K562 (cell line): ENCODE data around the gene ELP5. TPM values are rescaled to one million over a fixed set of nuclear protein-coding genes. Genes with fewer than 3 reads are reported as not detected.

Experiments used
- ASH1L ChIP-seq: fragments of 450-650 bp; IDR thresholded peaks from 2 replicates; pipeline ENCODE4 v1.6.1; 2018; ENCODE audit warnings: borderline replicate concordance, mild to moderate bottlenecking, low read depth; ENCODE audit not compliant: partially characterized antibody
- BCL6 ChIP-seq: fragments of 250-450 bp; sonication (Bioruptor Pico); IDR thresholded peaks from 2 replicates; pipeline ENCODE4 v1.4.0; 2020
- HIVEP1 ChIP-seq: fragments of 250-450 bp; sonication (Bioruptor Pico); IDR thresholded peaks from 2 replicates; pipeline ENCODE4 v1.4.0; 2020; ENCODE audit warnings: mild to moderate bottlenecking
- SAFB2 ChIP-seq: fragments of 200-400 bp; formaldehyde crosslinking; IDR thresholded peaks from 2 replicates; pipeline ENCODE4 v1.6.1; 2018; ENCODE audit warnings: borderline replicate concordance, low read length, low read depth, moderate library complexity; ENCODE audit not compliant: severe bottlenecking
- STAT5A ChIP-seq: IDR thresholded peaks from 2 replicates; pipeline ENCODE4 v1.6.1; 2012; ENCODE audit warnings: low read length, inconsistent platforms, borderline replicate concordance
- TBP ChIP-seq: optimal IDR thresholded peaks from 2 replicates; pipeline ENCODE3; 2011; ENCODE audit warnings: low read depth, low read length, improper control_type of control experiment
- polyA plus RNA-seq, 8 experiments: library from polyadenylated mRNA; depleted of rRNA in 4 of 8; stranded (reverse) in 5 of 8; unstranded in 3 of 8; fragments of >200 nt; fragmentation: Nextera tagmentation in 2 of 8; fragmentation: Illumina TruSeq in 1 of 8; extraction: Ambion mirVana in 2 of 8; extraction: Trizol in 1 of 8; gene quantifications; 2 replicates each; pipeline versions ENCODE4 v1.2.1 to v1.2.3, GENCODE V29; 2011 to 2014; ENCODE audit warnings: inconsistent platforms in 1 of 8, missing spikeins in 1 of 8
- total RNA-seq, 7 experiments: library from RNA; depleted of rRNA in 6 of 7; stranded (reverse); fragments of >200 nt in 6 of 7; fragmentation: Illumina TruSeq in 2 of 7; extraction: Trizol in 2 of 7; gene quantifications; 2 replicates each; pipeline versions ENCODE4 v1.2.1 to v1.2.3, GENCODE V29; 2011 to 2021; ENCODE audit warnings: low replicate concordance in 1 of 7
- TF ChIP-seq, protein P1 (sequence below): fragments of 250-450 bp; sonication (Bioruptor Pico); IDR thresholded peaks from 2 replicates; pipeline ENCODE4 v1.5.0; 2022; ENCODE audit warnings: mild to moderate bottlenecking
- TF ChIP-seq, protein P2 (sequence below), 2 experiments: fragments of 450-650 bp; conservative IDR thresholded peaks; 2 replicates each; pipeline ENCODE4 v1.6.1; 2017; ENCODE audit warnings: mild to moderate bottlenecking in 2 of 2, moderate library complexity in 2 of 2
- TF ChIP-seq, protein P3 (sequence below), 2 experiments: fragments of 450-650 bp in 1 of 2; sonication (generic) in 1 of 2; formaldehyde crosslinking in 1 of 2; IDR thresholded peaks; 2 replicates each; pipeline versions ENCODE4 v1.7.1 to v1.9.0; 2016 to 2022; ENCODE audit warnings: inconsistent platforms in 1 of 2, mild to moderate bottlenecking in 1 of 2, missing genetic modification reagents in 1 of 2
- TF ChIP-seq, protein P4 (sequence below): fragments of 450-650 bp; formaldehyde crosslinking; IDR thresholded peaks from 2 replicates; pipeline ENCODE4 v1.4.0; 2020; ENCODE audit warnings: mild to moderate bottlenecking, moderate library complexity

The ELP5 gene
- total and polyA plus RNA-seq, 9 of the 15 experiments (the other 6 are each of a cell fraction or from before 2014, with no cell fraction given), result 25.7 to 77.9 (median 52.9) TPM

DNA sequence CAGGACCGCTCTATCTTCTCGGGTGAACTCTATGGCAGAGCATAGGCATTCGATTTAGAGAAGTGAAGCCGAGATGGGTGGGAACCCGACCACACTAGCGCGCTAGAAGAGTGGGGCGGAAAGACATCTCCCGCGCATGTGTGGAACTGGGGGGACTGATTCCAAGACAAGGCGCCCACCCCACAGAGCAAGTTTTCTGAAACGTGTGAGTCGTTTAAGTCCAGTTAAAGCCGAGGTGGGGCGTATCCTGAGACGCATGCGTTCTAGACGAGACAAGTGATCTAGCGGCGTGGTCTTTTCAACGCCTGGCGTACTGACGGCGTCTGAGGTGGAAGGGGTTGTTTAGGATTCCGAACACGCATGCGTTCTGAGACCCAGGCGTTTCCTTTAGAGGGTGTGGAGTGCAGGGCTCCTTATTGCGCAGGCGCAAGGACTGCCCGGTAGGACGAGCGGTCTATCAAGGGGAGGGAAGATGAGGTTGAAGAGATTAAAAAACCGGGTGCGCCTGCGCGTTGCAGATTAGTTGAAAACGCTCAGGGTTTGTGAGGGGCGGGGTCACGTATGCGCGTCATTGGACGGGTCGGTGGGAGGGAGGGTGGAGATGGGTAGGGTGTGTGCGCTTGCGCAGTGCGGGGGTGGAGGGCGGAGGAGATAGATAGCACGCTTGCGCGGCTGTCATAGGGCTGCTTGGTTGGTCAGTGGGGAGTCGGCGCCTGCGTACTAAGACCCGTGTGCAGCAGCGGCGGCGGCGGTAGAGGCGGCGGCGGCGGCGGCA is 55.1 kb downstream of the ELP5 start, which contains the start of gene EIF5A (continued):
- TF ChIP-seq TBP (peak; percentile 58), STAT5A (no peak), HIVEP1 (CRISPR knock-in tag) (no peak), BCL6 (no peak), SAFB2 (no peak), ASH1L (no peak)
- TF ChIP-seq, protein P1, sequence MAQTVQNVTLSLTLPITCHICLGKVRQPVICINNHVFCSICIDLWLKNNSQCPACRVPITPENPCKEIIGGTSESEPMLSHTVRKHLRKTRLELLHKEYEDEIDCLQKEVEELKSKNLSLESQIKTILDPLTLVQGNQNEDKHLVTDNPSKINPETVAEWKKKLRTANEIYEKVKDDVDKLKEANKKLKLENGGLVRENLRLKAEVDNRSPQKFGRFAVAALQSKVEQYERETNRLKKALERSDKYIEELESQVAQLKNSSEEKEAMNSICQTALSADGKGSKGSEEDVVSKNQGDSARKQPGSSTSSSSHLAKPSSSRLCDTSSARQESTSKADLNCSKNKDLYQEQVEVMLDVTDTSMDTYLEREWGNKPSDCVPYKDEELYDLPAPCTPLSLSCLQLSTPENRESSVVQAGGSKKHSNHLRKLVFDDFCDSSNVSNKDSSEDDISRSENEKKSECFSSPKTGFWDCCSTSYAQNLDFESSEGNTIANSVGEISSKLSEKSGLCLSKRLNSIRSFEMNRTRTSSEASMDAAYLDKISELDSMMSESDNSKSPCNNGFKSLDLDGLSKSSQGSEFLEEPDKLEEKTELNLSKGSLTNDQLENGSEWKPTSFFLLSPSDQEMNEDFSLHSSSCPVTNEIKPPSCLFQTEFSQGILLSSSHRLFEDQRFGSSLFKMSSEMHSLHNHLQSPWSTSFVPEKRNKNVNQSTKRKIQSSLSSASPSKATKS (CRISPR knock-in tag), result no peak
- TF ChIP-seq, protein P2, sequence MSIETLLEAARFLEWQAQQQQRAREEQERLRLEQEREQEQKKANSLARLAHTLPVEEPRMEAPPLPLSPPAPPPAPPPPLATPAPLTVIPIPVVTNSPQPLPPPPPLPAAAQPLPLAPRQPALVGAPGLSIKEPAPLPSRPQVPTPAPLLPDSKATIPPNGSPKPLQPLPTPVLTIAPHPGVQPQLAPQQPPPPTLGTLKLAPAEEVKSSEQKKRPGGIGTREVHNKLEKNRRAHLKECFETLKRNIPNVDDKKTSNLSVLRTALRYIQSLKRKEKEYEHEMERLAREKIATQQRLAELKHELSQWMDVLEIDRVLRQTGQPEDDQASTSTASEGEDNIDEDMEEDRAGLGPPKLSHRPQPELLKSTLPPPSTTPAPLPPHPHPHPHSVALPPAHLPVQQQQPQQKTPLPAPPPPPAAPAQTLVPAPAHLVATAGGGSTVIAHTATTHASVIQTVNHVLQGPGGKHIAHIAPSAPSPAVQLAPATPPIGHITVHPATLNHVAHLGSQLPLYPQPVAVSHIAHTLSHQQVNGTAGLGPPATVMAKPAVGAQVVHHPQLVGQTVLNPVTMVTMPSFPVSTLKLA (conservative IDR thresholded peaks at IDR 0.05), result peak; percentile 82 to 90
- TF ChIP-seq, protein P3, sequence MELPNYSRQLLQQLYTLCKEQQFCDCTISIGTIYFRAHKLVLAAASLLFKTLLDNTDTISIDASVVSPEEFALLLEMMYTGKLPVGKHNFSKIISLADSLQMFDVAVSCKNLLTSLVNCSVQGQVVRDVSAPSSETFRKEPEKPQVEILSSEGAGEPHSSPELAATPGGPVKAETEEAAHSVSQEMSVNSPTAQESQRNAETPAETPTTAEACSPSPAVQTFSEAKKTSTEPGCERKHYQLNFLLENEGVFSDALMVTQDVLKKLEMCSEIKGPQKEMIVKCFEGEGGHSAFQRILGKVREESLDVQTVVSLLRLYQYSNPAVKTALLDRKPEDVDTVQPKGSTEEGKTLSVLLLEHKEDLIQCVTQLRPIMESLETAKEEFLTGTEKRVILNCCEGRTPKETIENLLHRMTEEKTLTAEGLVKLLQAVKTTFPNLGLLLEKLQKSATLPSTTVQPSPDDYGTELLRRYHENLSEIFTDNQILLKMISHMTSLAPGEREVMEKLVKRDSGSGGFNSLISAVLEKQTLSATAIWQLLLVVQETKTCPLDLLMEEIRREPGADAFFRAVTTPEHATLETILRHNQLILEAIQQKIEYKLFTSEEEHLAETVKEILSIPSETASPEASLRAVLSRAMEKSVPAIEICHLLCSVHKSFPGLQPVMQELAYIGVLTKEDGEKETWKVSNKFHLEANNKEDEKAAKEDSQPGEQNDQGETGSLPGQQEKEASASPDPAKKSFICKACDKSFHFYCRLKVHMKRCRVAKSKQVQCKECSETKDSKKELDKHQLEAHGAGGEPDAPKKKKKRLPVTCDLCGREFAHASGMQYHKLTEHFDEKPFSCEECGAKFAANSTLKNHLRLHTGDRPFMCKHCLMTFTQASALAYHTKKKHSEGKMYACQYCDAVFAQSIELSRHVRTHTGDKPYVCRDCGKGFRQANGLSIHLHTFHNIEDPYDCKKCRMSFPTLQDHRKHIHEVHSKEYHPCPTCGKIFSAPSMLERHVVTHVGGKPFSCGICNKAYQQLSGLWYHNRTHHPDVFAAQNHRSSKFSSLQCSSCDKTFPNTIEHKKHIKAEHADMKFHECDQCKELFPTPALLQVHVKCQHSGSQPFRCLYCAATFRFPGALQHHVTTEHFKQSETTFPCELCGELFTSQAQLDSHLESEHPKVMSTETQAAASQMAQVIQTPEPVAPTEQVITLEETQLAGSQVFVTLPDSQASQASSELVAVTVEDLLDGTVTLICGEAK (IDR thresholded peaks at IDR 0.05), result 0 out of 2 replicates have a peak, but pooled peaks have one; percentile 17
- TF ChIP-seq, protein P3 (CRISPR knock-in tag; IDR thresholded peaks at IDR 0.05), result no peak
- TF ChIP-seq, protein P4, sequence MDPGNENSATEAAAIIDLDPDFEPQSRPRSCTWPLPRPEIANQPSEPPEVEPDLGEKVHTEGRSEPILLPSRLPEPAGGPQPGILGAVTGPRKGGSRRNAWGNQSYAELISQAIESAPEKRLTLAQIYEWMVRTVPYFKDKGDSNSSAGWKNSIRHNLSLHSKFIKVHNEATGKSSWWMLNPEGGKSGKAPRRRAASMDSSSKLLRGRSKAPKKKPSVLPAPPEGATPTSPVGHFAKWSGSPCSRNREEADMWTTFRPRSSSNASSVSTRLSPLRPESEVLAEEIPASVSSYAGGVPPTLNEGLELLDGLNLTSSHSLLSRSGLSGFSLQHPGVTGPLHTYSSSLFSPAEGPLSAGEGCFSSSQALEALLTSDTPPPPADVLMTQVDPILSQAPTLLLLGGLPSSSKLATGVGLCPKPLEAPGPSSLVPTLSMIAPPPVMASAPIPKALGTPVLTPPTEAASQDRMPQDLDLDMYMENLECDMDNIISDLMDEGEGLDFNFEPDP (CRISPR knock-in tag), result no peak
